HG03095 (cell line): ENCODE results near the gene SIX2.

Experiments used
- ATAC-seq: cut with Tn5 transposase; IDR thresholded peaks from one replicate; pipeline ENCODE4 v1.9.1; 2021; ENCODE audit warnings: moderate library complexity; ENCODE audit not compliant: unreplicated experiment

Gene SIX2

GRCh38 chr2:45024097-45024496 lies 14.8 kb upstream of the SIX2 start:
- ATAC-seq: no peak

GRCh38 chr2:45020439-45020838 lies 11.2 kb upstream of the SIX2 start:
- ATAC-seq: no peak

DNA sequence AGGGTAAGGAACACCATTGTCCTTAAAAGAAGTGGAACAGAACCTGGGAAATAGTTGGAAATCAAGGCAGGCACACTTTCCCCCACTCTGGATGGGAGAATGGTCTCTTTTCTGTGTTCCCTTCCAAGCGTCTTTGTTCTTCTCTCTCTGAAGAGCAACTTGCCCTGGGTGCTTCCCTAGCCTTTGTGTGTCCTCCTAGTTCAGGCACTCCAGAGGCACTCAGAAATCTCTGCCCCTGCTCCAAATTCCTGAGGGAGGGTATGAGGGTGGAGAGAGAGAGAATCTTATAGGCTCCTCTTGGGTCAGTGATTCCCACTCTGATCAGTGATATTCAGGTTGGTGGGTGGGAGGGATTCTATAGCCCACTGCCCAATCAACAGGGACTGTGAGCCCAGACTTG lies 8.8 kb upstream of the SIX2 start:
- ATAC-seq: no peak

DNA sequence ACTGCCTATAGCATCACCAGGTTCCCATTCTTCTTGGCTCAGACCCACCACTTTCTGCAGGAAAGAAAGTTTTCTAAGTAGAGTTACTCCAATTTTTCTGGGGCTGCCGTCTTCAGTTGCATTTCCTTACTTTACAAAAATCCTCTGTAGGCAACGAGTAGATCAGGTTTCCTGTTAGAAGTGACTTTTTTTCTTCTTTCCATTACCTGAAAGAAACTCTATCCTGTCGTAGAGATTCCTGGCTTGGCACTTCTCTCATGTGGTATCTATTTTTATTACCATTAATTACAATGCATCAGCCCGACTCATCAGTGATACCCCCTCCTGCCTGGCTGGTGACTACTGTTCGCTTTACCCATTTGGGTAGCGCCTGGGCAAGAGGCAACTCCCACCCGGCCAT lies 5.6 kb upstream of the SIX2 start:
- ATAC-seq: no peak

DNA sequence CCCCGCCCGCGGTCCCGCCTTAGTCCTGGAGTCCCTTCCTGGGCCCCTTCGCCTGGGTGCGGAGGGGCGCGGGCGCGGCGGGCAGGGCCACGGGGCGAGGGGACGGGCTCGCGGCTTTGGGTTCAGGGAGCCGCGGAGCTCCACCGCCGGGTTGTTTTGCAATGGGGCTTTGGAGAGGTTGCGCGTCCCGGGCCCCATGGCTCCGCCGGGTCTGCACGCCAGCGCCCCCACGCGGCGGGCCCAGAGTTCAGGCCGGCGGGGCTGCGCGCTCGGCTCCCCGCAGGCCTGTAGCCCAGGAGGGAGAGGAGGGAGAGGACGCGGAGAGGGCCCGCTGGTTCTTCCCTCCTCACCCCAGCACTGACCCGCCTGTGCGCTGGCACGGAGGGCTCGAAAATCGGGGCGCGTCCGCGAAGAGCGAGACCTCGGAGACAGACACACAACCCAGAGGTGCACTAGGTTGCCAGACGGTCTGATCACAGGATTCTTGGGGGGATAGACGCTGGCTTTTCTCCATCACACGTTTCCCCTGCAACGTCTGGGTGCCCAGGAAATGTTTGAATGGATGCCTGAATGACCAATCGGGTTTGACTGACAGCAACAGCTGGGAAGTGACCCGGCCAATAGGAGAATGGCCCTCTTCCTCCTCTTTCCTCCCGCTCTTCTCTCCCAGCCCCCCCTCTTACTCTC lies 4.9 kb upstream of the SIX2 start:
- no peak for ATAC-seq

DNA sequence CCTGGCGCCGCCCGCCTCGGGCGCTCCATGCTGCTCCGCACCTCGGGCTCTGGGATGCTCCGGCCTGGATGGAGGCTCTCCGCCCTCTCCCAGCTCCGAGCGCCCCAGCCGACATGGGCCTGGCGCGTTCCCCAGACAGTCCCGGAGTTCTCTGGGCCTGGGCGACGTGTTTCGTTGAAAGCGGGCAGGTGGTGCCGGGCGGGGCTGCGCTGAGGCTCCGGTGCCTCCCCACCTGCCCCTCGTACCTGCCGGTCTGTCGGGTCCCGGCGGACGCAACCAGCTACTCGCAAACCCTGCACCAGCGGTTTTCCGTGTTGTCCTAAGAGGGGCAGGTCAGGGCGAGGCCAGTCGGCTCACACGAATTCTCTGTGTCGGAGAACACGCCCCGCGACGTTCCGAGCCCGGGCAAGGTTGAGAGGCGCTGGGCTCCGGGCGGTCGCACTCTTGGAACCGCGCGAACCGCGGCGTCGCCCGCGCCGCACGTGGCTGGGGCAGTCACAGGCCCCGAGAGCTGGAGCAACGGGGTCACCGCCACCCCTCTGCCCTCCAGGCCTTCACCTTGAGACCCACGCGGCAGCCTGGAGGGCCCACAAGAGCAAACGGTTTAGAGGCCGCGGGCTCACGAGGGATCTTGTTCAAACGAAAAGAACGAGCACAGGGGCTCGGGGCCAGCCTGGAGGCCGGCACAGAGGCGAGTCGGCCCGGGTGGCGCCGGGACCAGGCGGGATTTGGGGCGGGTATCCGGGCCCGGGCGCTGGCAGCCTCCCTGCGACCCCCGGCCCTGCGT lies 4.2 kb upstream of the SIX2 start:
- ATAC-seq: no peak

DNA sequence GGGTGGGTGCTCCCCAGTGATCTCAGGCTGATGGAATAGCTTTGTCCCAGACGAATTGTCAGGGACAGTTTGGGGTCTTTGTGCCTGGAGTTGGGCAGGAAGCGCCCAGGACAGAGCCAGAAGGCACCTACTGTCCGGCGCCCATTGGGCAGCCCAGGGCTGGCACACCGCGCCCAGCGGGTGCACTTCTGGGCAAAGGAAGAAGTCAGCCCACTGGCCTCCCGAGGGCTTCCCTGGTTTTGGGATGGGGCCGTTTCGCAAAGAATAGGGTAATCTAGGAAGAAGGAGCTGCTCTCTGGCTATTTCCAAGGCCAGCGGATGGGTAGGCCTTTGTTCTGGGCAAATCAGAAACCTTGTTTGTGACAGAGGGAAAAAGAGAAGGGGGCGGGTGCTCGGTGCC lies 3.5 kb upstream of the SIX2 start:
- ATAC-seq: no peak

DNA sequence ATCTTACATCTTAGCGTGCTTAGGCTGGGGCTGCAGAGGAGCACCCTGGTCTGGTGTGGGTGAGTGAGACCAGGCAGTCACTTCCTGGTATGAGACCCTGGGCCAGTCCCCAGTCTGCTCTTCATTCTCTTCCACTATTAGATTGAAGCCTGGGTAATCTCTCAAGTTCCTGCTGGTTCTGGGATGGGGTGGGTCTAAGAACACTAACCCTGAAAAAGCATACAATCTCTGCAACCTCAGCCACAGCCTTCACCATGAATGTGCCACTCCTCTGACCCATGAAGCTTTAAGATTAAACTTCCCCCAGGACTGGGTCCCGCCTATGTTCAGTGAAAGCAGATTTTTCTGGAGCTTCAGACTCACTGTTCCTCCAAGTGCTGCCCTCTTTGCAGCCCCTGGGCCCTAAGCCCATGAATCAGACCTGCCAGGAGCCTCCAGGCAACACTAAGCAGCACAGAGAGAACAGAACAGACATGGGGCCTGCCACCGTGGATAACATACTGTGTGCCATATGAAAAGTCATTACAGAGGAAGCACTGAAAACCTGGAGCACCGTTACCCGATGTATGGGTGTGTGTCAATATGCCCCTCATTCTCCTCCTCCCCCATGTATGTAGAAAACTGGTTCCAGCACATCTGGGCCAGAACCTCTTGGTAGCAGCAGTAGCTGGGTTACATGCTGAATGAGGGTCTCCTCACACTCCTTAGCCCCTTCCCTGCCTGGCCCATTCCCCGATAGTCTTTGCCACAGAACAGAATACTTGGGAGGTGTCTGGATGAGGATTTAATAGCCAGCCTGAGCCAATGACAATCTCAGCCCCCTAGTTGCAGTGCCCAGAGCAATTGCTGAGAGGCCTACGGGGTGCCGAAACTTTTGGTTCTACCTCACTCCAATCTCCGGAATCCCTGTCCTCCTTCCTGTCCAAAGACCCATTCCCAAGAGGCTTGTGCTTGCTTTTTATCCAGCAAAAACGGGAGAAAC lies 2.7 kb upstream of the SIX2 start:
- ATAC-seq: no peak

- ATAC-seq: no peak
Measured at GRCh38 chr2:45011121-45011520, 1.9 kb upstream of the SIX2 start.

DNA sequence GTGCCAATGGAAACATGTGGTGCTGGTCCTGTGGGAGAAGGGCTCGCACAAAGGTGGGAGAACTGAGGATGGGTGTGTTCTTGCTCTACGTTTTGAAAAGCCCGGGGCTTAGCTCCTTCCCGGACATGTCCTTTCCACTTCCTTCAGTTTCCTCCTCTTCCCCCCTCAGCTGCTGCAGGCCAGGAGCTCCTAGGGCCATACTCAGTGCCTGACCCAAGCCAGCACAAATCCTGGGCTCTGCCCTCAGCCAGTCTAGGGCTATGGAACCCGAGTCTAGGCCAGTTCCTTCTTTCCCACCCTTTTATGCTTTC lies 1.4 kb upstream of the SIX2 start:
- no peak for ATAC-seq

GRCh38 chr2:45009928-45010701 lies 863 bp upstream of the SIX2 start:
- no peak for ATAC-seq

GRCh38 chr2:45008296-45009129 lies 739 bp downstream of the SIX2 start:
- ATAC-seq: no peak

DNA sequence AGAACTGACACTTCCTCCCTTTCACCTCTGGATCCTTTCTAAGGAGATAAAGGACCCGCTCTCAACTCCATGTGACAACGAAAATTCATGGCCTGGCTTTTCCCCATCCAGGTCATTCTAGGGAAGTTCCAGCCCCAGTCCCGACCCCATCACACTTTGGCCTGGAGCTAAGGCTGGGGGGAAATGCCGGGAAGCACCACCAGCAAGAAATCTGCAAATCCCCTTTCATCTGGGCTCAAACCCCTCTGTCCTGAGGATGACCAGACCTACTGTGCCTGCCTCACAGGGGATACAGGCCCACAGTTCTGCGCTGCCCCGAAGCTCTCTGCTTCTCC lies 1.3 kb downstream of the SIX2 start:
- no peak for ATAC-seq

GRCh38 chr2:45006942-45007287 lies 2.3 kb downstream of the SIX2 start:
- no peak for ATAC-seq

GRCh38 chr2:45006041-45006941 lies 3.0 kb downstream of the SIX2 start:
- ATAC-seq: no peak

GRCh38 chr2:45005261-45006002 lies 3.8 kb downstream of the SIX2 start:
- ATAC-seq: no peak

- ATAC-seq: no peak
Measured at GRCh38 chr2:45004562-45005191, 4.6 kb downstream of the SIX2 start.
